ENCODE measurements around the gene PPP1R14C. TPM values are rescaled to one million over a fixed set of nuclear protein-coding genes. Genes with fewer than 3 reads are reported as not detected.

PPP1R14C gene
- total RNA-seq, 3 donors from 2014 or later: 3.3 to 5.6 TPM; not detected in 1

GRCh38 chr6:150297327-150298029 is 154.6 kb downstream of the PPP1R14C start:
- Histone ChIP-seq H3K27ac (peak overlapping the region in 1 of 2 donors; percentile 52), H3K4me3 (no peak overlapping the region), H3K27me3 (no peaks in the 10 kb centered on the region), H3K4me1 (no peaks in the 10 kb centered on the region), H3K9me3 (peaks cover 7 to 14% of the 10 kb centered on the region in 2 donors), H3K36me3 (no peaks in the 10 kb centered on the region)
- TF ChIP-seq POLR2AphosphoS5 (IDR thresholded peaks at IDR 0.05): no peak
- no peak for TF ChIP-seq POLR2A (IDR thresholded peaks at IDR 0.05)
- TF ChIP-seq CTCF (IDR thresholded peaks at IDR 0.05): no peak
- intact Hi-C loops (cut with DNase I; ENCODE audit: low total_unique reads): no loop called here
- DNase-seq (ENCODE audit: low spot score in 2 of 2): peak in 1 of 2 donors; percentile 69

DNA sequence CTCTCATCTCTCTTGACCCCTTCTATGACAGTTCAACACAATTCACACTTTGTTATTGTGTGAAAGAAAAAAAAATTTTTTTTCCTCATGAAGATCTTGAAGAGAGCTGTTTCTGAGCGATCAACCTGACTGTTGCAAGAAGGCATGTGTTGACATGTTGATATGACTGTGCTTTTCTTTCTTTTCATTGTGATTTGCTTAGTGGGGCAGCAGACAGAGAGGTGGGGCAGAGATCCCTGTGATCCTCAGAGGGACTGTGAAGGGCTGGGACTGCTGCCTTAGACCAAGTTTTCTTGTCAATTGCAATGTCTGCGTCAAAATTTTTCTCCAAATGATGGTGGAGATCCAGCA is 155.2 kb downstream of the PPP1R14C start:
- Histone ChIP-seq H3K4me1 (no peaks in the 10 kb centered on the region), H3K36me3 (no peaks in the 10 kb centered on the region), H3K27me3 (no peaks in the 10 kb centered on the region), H3K27ac (no peak overlapping the region), H3K9me3 (peaks cover 7 to 14% of the 10 kb centered on the region in 2 donors), H3K4me3 (no peak overlapping the region)
- no peak for TF ChIP-seq POLR2AphosphoS5 (IDR thresholded peaks at IDR 0.05)
- no peak for TF ChIP-seq CTCF (IDR thresholded peaks at IDR 0.05)
- no peak for TF ChIP-seq POLR2A (IDR thresholded peaks at IDR 0.05)
- DNase-seq (ENCODE audit: low spot score in 2 of 2): no peak
- intact Hi-C loops (cut with DNase I; ENCODE audit: low total_unique reads): no loop called here

DNA sequence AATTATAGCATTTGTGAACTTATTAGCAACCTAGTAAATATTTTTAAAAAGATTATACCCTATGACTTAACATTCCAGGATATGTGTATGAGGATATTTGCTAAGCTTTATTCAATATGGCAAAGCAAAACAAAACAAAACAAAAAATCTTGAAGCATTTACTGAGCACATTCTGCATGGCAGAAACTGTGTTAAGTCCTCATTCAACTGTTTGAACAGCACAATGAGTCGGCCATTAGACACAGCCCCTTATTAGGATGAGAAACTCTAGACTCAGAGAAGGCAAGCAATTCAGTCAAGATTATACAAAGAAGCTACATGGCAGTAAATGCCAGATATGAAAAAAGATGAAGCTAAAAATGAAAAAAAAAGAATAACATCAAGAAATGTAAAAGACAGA is 155.8 kb downstream of the PPP1R14C start:
- peaks cover 7 to 14% of the 10 kb centered on the region in 2 donors for H3K9me3 ChIP-seq
- intact Hi-C loops (cut with DNase I; ENCODE audit: low total_unique reads): no loop called here
- no peak for TF ChIP-seq POLR2AphosphoS5 (IDR thresholded peaks at IDR 0.05)
- TF ChIP-seq POLR2A (IDR thresholded peaks at IDR 0.05): no peak
- TF ChIP-seq CTCF (IDR thresholded peaks at IDR 0.05): no peak
- no peak overlapping the region for H3K4me3 ChIP-seq
- H3K4me1 ChIP-seq: no peaks in the 10 kb centered on the region
- H3K36me3 ChIP-seq: no peaks in the 10 kb centered on the region
- H3K27ac ChIP-seq: no peak overlapping the region
- DNase-seq (ENCODE audit: low spot score in 2 of 2): no peak
- no peaks in the 10 kb centered on the region for H3K27me3 ChIP-seq

Other genes with a start within 250 kb of the PPP1R14C start
- 1 to 10 TPM in 1 of 3 donors, not detected in 2; 2.0 TPM for gene RAET1E, start 244.9 kb upstream of the PPP1R14C start, total RNA-seq
- 1 to 10 TPM in 1 of 3 donors, not detected in 2; 2.2 TPM for gene RAET1G, start 219.9 kb upstream of the PPP1R14C start, total RNA-seq
- gene ULBP2, start 201.0 kb upstream of the PPP1R14C start, total RNA-seq: 1 to 10 TPM in 1 of 3 donors, under 1 TPM in 1, not detected in 1; 0.88 to 1.3 TPM
- gene ULBP1, start 179.1 kb upstream of the PPP1R14C start, total RNA-seq: under 1 TPM in 2 of 3 donors, not detected in 1; under 0.01 to 0.29 TPM
- gene RAET1L, start 117.5 kb upstream of the PPP1R14C start, total RNA-seq: not detected
- gene ULBP3, start 73.9 kb upstream of the PPP1R14C start, total RNA-seq: 1 to 10 TPM in 1 of 3 donors, under 1 TPM in 2; 0.64 to 2.0 (median 0.73) TPM
- gene IYD, start 226.0 kb downstream of the PPP1R14C start, total RNA-seq: under 1 TPM in 2 of 3 donors, not detected in 1; 0.29 to 0.33 TPM

All from breast epithelium (tissue), 4 donors.